ENCODE measurements around the gene TATDN3. TPM values are rescaled to one million over a fixed set of nuclear protein-coding genes. Genes with fewer than 3 reads are reported as not detected.

TATDN3 gene
- total and polyA plus RNA-seq, 9 of the 15 experiments (the other 6 are each of a cell fraction or from before 2014, with no cell fraction given): 18.3 to 79.9 (median 28.2) TPM

- POLR2A ChIA-PET: interaction anchor here (1.6 to 3.6 kb wide), 2 partner anchors 9 to 12 kb away, joined by 7 to 23 read pairs; partner anchors contain the start of genes NSL1 and TATDN3
- TF ChIP-seq WHSC1 (IDR thresholded peaks at IDR 0.05; ENCODE audit: low read length): no peak
- no peak for TF ChIP-seq FOXP1 (CRISPR knock-in tag; IDR thresholded peaks at IDR 0.05)
- no peak for TF ChIP-seq ZNF165 (CRISPR knock-in tag; IDR thresholded peaks at IDR 0.05; ENCODE audit: borderline replicate concordance)
- TF ChIP-seq TAL1 (IDR thresholded peaks at IDR 0.05): no peak
- no peak for TF ChIP-seq HDAC6 (IDR thresholded peaks at IDR 0.05; ENCODE audit: low read depth, low read length)
- TF ChIP-seq ZNF175 (CRISPR knock-in tag; IDR thresholded peaks at IDR 0.05; ENCODE audit: low read depth): no peak
- TF ChIP-seq ZNF518B (CRISPR knock-in tag; IDR thresholded peaks at IDR 0.05): no peak
- no peak for TF ChIP-seq ZNF717 (CRISPR knock-in tag; IDR thresholded peaks at IDR 0.05)
- no peak for TF ChIP-seq BCL6 (CRISPR knock-in tag; IDR thresholded peaks at IDR 0.05)
- ATAC-seq (no peak), DNase-seq (ENCODE audit: extremely low read depth in 1 of 4, low spot score in 3 of 4) (no peak), FAIRE-seq (no peak)
- Histone ChIP-seq H3K4me3 (no peak overlapping the region), H3K9me1 (ENCODE audit: control insufficient read depth, insufficient read depth, low read length) (no peaks in the 10 kb centered on the region), H3K9me3 (replicated peaks; ENCODE audit: control insufficient read depth, insufficient read depth, low read depth, low read length) (no peaks in the 10 kb centered on the region), H4K20me1 (replicated peaks; ENCODE audit: control insufficient read depth, insufficient read depth, low read length) (no peaks in the 10 kb centered on the region), H3K4me1 (replicated peaks in 1 of 2; ENCODE audit: control insufficient read depth in 2 of 2, insufficient read depth in 2 of 2, low read length in 2 of 2) (no peaks in the 10 kb centered on the region), H3K36me3 (ENCODE audit: control insufficient read depth, insufficient read depth, low read length) (peaks cover 38% of the 10 kb centered on the region; the same call in 2 of the 3 replicates), H3K27ac (ENCODE audit: extremely low read depth, low read depth, low read length) (no peak overlapping the region), H3K4me2 (ENCODE audit: insufficient read depth, low read length) (no peak overlapping the region), H3K79me2 (ENCODE audit: control insufficient read depth, insufficient read depth, low read length) (no peaks in the 10 kb centered on the region), H2AFZ (ENCODE audit: low read depth, low read length) (no peak overlapping the region), H3K27me3 (ENCODE audit: control insufficient read depth in 2 of 2, insufficient read depth in 2 of 2, low read length in 2 of 2) (no peaks in the 10 kb centered on the region), H3K9ac (ENCODE audit: insufficient read depth in 1 of 2, low read depth in 2 of 2, low read length in 2 of 2) (no peak overlapping the region)
- BruUV-seq (replicated peaks): no TSS peak
- in situ Hi-C loops (cut with MboI) (no loop called here), intact Hi-C loops (cut with micrococcal nuclease) (no loop called here)
- WGBS (ENCODE audit: insufficient coverage, low coverage, missing lambda C conversion rate): 87% methylated on average over 3 of the region's 3 CpGs
- CTCF ChIA-PET (ENCODE audit: low intra/inter-chr PET ratio): no interaction called here
Observed at GRCh38 chr1:212805767-212806166, 14.1 kb downstream of the TATDN3 start.
